CD4-positive, alpha-beta memory T cell (primary cell): Measurements from ENCODE around the gene FAM229A. TPM values are rescaled to one million over a fixed set of nuclear protein-coding genes. Genes with fewer than 3 reads are reported as not detected.

Experiments
- CTCF ChIA-PET: fragments of 350-600 bp; sonication (Branson Sonifier 250); formaldehyde crosslinking; loops from one replicate; lab custom pipeline; 2021; ENCODE audit warnings: inconsistent platforms; ENCODE audit not compliant: partially characterized antibody; lab: Charles Lee
- POLR2A ChIA-PET: fragments of 350-600 bp; sonication (Branson Sonifier 250); formaldehyde crosslinking; loops from one replicate; lab custom pipeline; 2021; ENCODE audit not compliant: partially characterized antibody; lab: Charles Lee
- DNase-seq, 5 donors: peaks; one replicate each; pipeline versions ENCODE4 v3.0.0 to v3.0.0-alpha.2; 2020 to 2022; ENCODE audit warnings: mixed read lengths in 1 of 5
- H3K27ac ChIP-seq: one replicate; pipeline ENCODE4 v1.7.0; 2013; ENCODE audit warnings: low read depth, low read length
- H3K27me3 ChIP-seq: 2 replicates; pipeline ENCODE4 v1.7.0; 2013; ENCODE audit warnings: mild to moderate bottlenecking, low read length, moderate library complexity; ENCODE audit not compliant: insufficient read depth
- H3K36me3 ChIP-seq: 2 replicates; pipeline ENCODE4 v1.7.0; 2013; ENCODE audit warnings: mild to moderate bottlenecking, low read length, moderate library complexity; ENCODE audit not compliant: insufficient read depth
- H3K4me1 ChIP-seq: 2 replicates; pipeline ENCODE4 v1.7.0; 2013; ENCODE audit warnings: mild to moderate bottlenecking, low read length, moderate library complexity; ENCODE audit not compliant: insufficient read depth
- H3K4me3 ChIP-seq, 2 donors: one replicate each; pipeline ENCODE4 v1.7.0; 2013; ENCODE audit warnings: low read length in 2 of 2, mild to moderate bottlenecking in 1 of 2
- H3K9me3 ChIP-seq, 2 donors: one replicate each; pipeline ENCODE4 v1.7.0; 2013; ENCODE audit warnings: low read length in 2 of 2, control low read depth in 1 of 2; ENCODE audit not compliant: control insufficient read depth in 1 of 2
- H3K27ac Mint-ChIP-seq, 7 donors: one replicate each; pipeline ENCODE4 v1.8.0; 2020 to 2021; ENCODE audit warnings: mixed read lengths in 7 of 7, mild to moderate bottlenecking in 6 of 7, inconsistent platforms in 3 of 7, moderate library complexity in 3 of 7
- H3K27me3 Mint-ChIP-seq, 2 donors: one replicate each; pipeline ENCODE4 v1.8.0; 2020 to 2021; ENCODE audit warnings: mixed read lengths in 2 of 2
- H3K36me3 Mint-ChIP-seq, 2 donors: one replicate each; pipeline ENCODE4 v1.8.0; 2020 to 2021; ENCODE audit warnings: mixed read lengths in 2 of 2, inconsistent platforms in 1 of 2, mild to moderate bottlenecking in 1 of 2
- H3K4me1 Mint-ChIP-seq, 4 donors: one replicate each; pipeline ENCODE4 v1.8.0; 2020 to 2021; ENCODE audit warnings: mixed read lengths in 4 of 4, mild to moderate bottlenecking in 1 of 4
- H3K4me3 Mint-ChIP-seq, 8 donors: one replicate each; pipeline ENCODE4 v1.8.0; 2020 to 2021; ENCODE audit warnings: mixed read lengths in 8 of 8, mild to moderate bottlenecking in 7 of 8, moderate library complexity in 6 of 8, inconsistent platforms in 3 of 8
- H3K9me3 Mint-ChIP-seq, 8 donors: one replicate each; pipeline ENCODE4 v1.8.0; 2020 to 2021; ENCODE audit warnings: mixed read lengths in 8 of 8, mild to moderate bottlenecking in 5 of 8, inconsistent platforms in 3 of 8, moderate library complexity in 1 of 8
- intact Hi-C: fragments of 100-400 bp; cut with micrococcal nuclease; formaldehyde crosslinking; loops from one replicate; pipeline ENCODE4 v1.15.1; 2023
- polyA plus RNA-seq, 2 donors: library from polyadenylated mRNA; unstranded; fragments of 300-500 nt; fragmentation: Illumina TruSeq; gene quantifications; one replicate each; pipeline ENCODE4 v1.2.3, GENCODE V29; 2021
- total RNA-seq, 2 experiments: library from RNA; stranded (reverse); gene quantifications; one replicate each; pipeline ENCODE4 v1.2.3, GENCODE V29; 2021

FAM229A gene
- total and polyA plus RNA-seq, 4 experiments from 2014 or later, result 0.39 to 34.6 (median 32.2) TPM; not detected in 1

GRCh38 chr1:32364836-32365235, 2.6 kb upstream of the FAM229A start:
- Mint-ChIP-seq H3K4me3 (no peak overlapping the region), H3K27ac (no peak overlapping the region), H3K4me1 (peaks cover 9 to 25% (median 14%) of the 10 kb centered on the region in 4 donors), H3K36me3 (peaks cover 21 to 57% of the 10 kb centered on the region in 2 donors), H3K9me3 (peaks cover 0 to 4% (median 0%) of the 10 kb centered on the region in 8 donors), H3K27me3 (peaks cover 3% of the 10 kb centered on the region in 2 donors)
- intact Hi-C loops, result no loop called here
- peaks cover 13% of the 10 kb centered on the region for H3K4me1 ChIP-seq
- no peak overlapping the region for H3K27ac ChIP-seq
- ChIA-PET CTCF (interaction anchor here (0.7 to 1.7 kb wide), 3 partner anchors 12 to 149 kb away, joined by 3 to 4 read pairs (median 3); no protein-coding TSS in a partner anchor), POLR2A (interaction anchor here (1.3 kb wide), 1 partner anchor 13 kb away, joined by 3 read pairs; no protein-coding TSS in a partner anchor)
- no peaks in the 10 kb centered on the region for H3K27me3 ChIP-seq
- H3K9me3 ChIP-seq, result no peaks in the 10 kb centered on the region
- H3K4me3 ChIP-seq, result no peak overlapping the region
- DNase-seq, result no peak
- peaks cover 48% of the 10 kb centered on the region for H3K36me3 ChIP-seq

GRCh38 chr1:32363713-32364112, 1.4 kb upstream of the FAM229A start:
- Histone ChIP-seq H3K36me3 (peaks cover 43% of the 10 kb centered on the region), H3K27me3 (no peaks in the 10 kb centered on the region), H3K9me3 (no peaks in the 10 kb centered on the region), H3K4me1 (peaks cover 18% of the 10 kb centered on the region), H3K4me3 (no peak overlapping the region), H3K27ac (no peak overlapping the region)
- Mint-ChIP-seq H3K4me3 (no peak overlapping the region), H3K27ac (peak overlapping the region in 1 of 7 donors; percentile 12), H3K27me3 (peaks cover 3% of the 10 kb centered on the region in 2 donors), H3K4me1 (peaks cover 10 to 31% (median 19%) of the 10 kb centered on the region in 4 donors), H3K36me3 (peaks cover 17 to 48% of the 10 kb centered on the region in 2 donors), H3K9me3 (peaks cover 0 to 4% (median 0%) of the 10 kb centered on the region in 8 donors)
- CTCF ChIA-PET, result interaction anchor here (1.2 to 1.8 kb wide), 2 partner anchors 148 to 149 kb away, joined by 3 to 8 read pairs; no protein-coding TSS in a partner anchor
- DNase-seq, result no peak
- POLR2A ChIA-PET, result interaction anchor here (0.5 to 2.0 kb wide), 4 partner anchors 28 to 291 kb away, joined by 3 to 7 read pairs (median 3); partner anchors contain the start of genes MARCKSL1 and TMEM39B
- intact Hi-C loops, result no loop called here

GRCh38 chr1:32361674-32362473, 411 bp downstream of the FAM229A start:
- CTCF ChIA-PET, result no interaction called here
- H3K36me3 ChIP-seq, result peaks cover 26% of the 10 kb centered on the region
- no peak overlapping the region for H3K27ac ChIP-seq
- no peaks in the 10 kb centered on the region for H3K9me3 ChIP-seq
- peak in 3 of 5 donors; percentile 10 to 38 (median 25) for DNase-seq
- Mint-ChIP-seq H3K4me3 (peak overlapping the region in 6 of 8 donors; percentile 42 to 70 (median 59)), H3K9me3 (peaks cover 0 to 4% (median 0%) of the 10 kb centered on the region in 8 donors), H3K27me3 (peaks cover 3% of the 10 kb centered on the region in 2 donors), H3K36me3 (peaks cover 17 to 36% of the 10 kb centered on the region in 2 donors), H3K27ac (peak overlapping the region in 1 of 7 donors; percentile 52), H3K4me1 (peaks cover 11 to 31% (median 21%) of the 10 kb centered on the region in 4 donors)
- H3K4me1 ChIP-seq, result peaks cover 18% of the 10 kb centered on the region
- no peaks in the 10 kb centered on the region for H3K27me3 ChIP-seq
- H3K4me3 ChIP-seq, result peak overlapping the region in 1 of 2 donors; percentile 10
- POLR2A ChIA-PET, result interaction anchor here (2.0 to 2.9 kb wide), 2 partner anchors 26 kb away, joined by 7 to 16 read pairs; partner anchors contain the start of gene MARCKSL1
- intact Hi-C loops, result no loop called here

GRCh38 chr1:32361308-32361673, 994 bp downstream of the FAM229A start:
- Histone ChIP-seq H3K27ac (no peak overlapping the region), H3K27me3 (no peaks in the 10 kb centered on the region), H3K36me3 (peaks cover 20% of the 10 kb centered on the region), H3K9me3 (no peaks in the 10 kb centered on the region), H3K4me1 (peaks cover 18% of the 10 kb centered on the region), H3K4me3 (no peak overlapping the region)
- peaks cover 11 to 31% (median 21%) of the 10 kb centered on the region in 4 donors for H3K4me1 Mint-ChIP-seq
- DNase-seq, result no peak
- peaks cover 3% of the 10 kb centered on the region in 2 donors for H3K27me3 Mint-ChIP-seq
- peaks cover 17 to 30% of the 10 kb centered on the region in 2 donors for H3K36me3 Mint-ChIP-seq
- POLR2A ChIA-PET, result interaction anchor here (1.0 to 2.9 kb wide), 2 partner anchors 26 to 113 kb away, joined by 4 to 16 read pairs; partner anchors contain the start of gene MARCKSL1
- intact Hi-C loops, result no loop called here
- H3K4me3 Mint-ChIP-seq, result no peak overlapping the region
- no peak overlapping the region for H3K27ac Mint-ChIP-seq
- H3K9me3 Mint-ChIP-seq, result peaks cover 0 to 4% (median 0%) of the 10 kb centered on the region in 8 donors
- CTCF ChIA-PET, result no interaction called here

GRCh38 chr1:32358435-32358834, 3.9 kb downstream of the FAM229A start:
- intact Hi-C loops, result no loop called here
- Mint-ChIP-seq H3K27me3 (peaks cover 3% of the 10 kb centered on the region in 2 donors), H3K4me1 (peaks cover 15 to 45% (median 26%) of the 10 kb centered on the region in 4 donors), H3K36me3 (peaks cover 8% of the 10 kb centered on the region in 2 donors), H3K9me3 (peaks cover 0 to 3% (median 0%) of the 10 kb centered on the region in 8 donors), H3K4me3 (no peak overlapping the region), H3K27ac (peak overlapping the region in 1 of 7 donors; percentile 48)
- no peaks in the 10 kb centered on the region for H3K27me3 ChIP-seq
- no peak overlapping the region for H3K27ac ChIP-seq
- no peak overlapping the region for H3K4me3 ChIP-seq
- DNase-seq, result no peak
- peaks cover 18% of the 10 kb centered on the region for H3K4me1 ChIP-seq
- CTCF ChIA-PET, result interaction anchor here (1.5 to 1.9 kb wide), 2 partner anchors 118 to 143 kb away, joined by 4 to 6 read pairs; no protein-coding TSS in a partner anchor
- no peaks in the 10 kb centered on the region for H3K9me3 ChIP-seq
- no peaks in the 10 kb centered on the region for H3K36me3 ChIP-seq
- POLR2A ChIA-PET, result no interaction called here

- H3K27me3 ChIP-seq, result no peaks in the 10 kb centered on the region
- H3K36me3 Mint-ChIP-seq, result peaks cover 3% of the 10 kb centered on the region in 2 donors
- POLR2A ChIA-PET, result no interaction called here
These were observed 4.7 kb downstream of the FAM229A start for GRCh38 chr1:32357614-32358013.

More at GRCh38 chr1:32357614-32358013, 4.7 kb downstream of the FAM229A start:
- peaks cover 15 to 50% (median 23%) of the 10 kb centered on the region in 4 donors for H3K4me1 Mint-ChIP-seq
- no peaks in the 10 kb centered on the region for H3K9me3 ChIP-seq
- H3K36me3 ChIP-seq, result no peaks in the 10 kb centered on the region
- no peak overlapping the region for H3K27ac Mint-ChIP-seq
- H3K4me3 ChIP-seq, result no peak overlapping the region
- CTCF ChIA-PET, result interaction anchor here (1.5 kb wide), 1 partner anchor 142 kb away, joined by 6 read pairs; no protein-coding TSS in a partner anchor
- H3K4me3 Mint-ChIP-seq, result no peak overlapping the region
- DNase-seq, result no peak
- no peak overlapping the region for H3K27ac ChIP-seq
- peaks cover 3% of the 10 kb centered on the region in 2 donors for H3K27me3 Mint-ChIP-seq
- intact Hi-C loops, result no loop called here
- H3K4me1 ChIP-seq, result peaks cover 17% of the 10 kb centered on the region
- peaks cover 0 to 3% (median 0%) of the 10 kb centered on the region in 8 donors for H3K9me3 Mint-ChIP-seq
